IPS-NIHi7 (cell line): ENCODE data around the gene TSPAN9.

Experiments
- DNase-seq: peaks from one replicate; pipeline ENCODE4 v3.0.0; 2012; ENCODE audit warnings: mixed read lengths; ENCODE audit errors: extremely low spot score

Gene TSPAN9

DNA sequence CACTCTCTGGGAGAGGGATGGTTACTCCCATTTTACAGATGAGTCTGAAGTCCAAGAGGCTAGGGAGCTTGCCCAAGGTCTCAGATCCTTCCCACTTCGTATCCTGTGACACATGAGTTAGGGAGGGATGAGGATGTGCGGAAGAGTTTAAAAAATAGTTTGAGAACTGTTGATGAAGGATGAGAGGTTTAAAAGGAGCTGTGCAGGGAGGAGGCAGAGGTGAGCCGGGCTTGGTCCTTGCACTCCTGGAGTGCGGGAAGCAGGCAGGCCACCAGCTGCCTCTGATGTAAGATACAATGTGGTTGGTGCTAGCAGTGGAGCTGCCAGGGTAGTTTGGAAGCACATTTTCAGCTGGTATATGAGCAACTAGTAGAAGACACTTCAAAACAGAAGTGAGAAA is 46.5 kb downstream of the TSPAN9 start:
- DNase-seq = no peak

DNA sequence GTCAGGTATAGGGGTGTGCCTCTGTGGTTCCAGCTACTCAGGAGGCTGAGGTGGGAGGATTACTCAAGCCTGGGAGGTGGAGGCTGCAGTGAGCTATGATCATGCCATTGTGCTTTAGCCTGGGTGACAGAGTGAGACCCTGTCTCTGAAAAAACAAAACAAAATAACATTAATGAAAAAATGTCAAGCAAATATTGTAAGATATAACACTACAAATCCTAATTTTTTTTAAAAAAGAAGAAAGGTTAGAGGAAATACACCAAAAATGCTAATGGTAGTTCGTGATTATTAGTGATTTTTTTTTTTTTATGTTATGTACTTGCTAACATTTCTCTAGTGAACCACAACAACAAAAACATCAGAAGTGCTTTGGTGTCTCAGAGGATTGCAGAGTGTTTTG is 47.7 kb downstream of the TSPAN9 start:
- DNase-seq = no peak

DNA sequence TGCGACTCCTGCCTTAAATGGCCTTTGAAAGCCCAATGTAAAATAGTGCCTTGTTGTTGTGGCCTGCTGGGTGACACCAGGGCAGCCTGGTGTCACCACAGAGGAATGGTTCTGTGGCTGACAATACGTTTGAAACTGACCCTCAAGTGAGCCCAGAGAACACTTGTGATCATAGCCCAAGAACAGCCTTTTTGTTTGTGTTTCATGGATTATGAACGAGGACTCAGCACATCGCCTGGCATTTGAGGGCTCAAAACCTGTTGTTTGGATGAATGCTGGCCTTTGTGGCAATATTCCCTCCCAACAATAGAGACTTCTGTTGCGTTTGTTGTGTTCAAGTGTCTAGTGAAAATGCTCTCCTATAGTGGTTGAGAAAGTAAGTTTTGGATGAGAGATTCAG is 48.5 kb downstream of the TSPAN9 start:
- no peak for DNase-seq

DNA sequence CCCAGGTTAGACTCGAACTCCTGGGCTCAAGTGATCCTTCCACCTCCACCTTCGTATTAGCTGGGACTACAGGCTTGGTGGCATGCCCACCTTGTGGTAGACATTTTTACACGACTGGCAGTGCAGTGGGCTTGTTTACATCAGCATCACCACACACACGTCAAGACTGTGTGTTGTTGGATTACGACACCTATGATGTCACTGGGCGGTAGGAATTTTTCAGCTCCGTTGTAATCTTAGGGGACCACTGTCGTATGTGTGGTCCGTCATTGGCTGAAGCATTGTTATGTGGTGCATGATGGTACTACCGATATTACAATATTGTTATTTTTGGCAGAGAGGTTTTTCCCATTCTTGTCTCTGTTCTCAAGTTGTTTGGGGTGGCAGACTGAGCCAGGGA is 50.7 kb downstream of the TSPAN9 start:
- no peak for DNase-seq

DNA sequence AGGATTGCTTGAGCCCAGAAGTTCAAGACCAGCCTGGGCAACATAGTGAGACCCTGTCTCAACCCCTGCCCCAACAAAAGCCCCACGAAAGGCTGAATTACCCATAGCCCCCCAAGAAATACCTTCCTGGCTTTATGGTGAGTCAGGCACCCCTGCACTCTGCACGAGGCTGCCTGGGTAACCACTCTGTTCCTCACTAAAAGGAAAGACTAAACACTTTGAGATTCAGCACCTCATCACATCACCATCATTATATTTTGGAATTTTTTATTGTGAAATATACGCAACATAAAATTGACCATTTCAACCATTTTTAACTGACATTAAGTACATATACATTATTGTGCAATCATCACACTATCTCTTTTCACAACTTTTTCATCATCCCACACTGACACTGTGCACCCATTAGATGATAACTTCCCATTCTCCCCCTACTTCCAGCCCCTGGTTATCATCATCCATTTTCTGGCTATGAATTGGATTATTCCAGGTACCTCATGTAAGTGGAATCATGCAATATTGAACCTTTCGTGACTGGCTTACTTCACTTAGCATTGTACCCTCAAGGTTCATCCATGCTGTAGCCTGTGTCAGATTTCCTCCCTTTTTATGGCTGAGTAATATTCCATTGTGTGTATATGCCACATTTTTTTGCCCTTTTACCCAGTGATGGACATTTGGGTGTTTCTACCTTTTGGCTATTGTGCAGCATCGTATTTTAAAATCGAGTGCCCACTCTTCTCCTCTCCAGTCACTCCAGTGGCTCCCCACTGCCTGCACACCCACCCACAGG is 51.5 kb downstream of the TSPAN9 start:
- no peak for DNase-seq

DNA sequence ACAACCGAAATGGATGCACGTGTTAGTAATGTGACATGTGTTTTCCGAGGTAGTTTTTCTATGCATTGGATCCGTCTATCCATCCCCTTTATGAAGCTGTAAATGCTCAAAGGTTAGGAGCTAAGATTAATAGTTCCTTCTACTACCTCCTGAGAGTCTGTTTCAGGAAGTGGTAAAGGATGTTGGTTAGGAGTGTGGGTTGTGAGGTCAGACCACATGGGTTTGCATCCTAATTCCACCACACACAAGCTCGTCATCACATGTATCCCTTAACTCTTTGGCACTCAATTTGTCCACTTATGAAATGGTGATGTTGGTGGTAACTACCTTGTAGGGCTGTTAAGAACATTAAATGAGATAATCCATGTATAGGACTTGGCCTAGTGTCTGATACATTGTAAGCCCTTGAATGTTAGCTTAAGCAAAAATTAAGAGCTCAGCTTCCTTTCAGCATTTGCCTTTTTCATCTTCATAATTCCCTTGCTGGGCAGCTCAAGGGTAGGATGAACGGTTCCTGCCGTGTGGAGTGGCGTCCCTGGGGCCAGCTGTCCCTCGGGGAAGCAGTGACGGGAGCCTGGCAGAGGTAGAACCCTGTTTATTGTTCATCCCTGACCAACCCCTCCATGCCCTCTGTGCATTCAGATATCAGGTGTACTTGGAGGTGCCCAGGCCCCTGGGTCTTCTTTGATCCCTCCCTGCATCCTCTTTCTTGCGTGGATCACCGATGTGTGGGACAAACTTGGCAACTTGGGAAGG is 52.3 kb downstream of the TSPAN9 start:
- DNase-seq = no peak

DNA sequence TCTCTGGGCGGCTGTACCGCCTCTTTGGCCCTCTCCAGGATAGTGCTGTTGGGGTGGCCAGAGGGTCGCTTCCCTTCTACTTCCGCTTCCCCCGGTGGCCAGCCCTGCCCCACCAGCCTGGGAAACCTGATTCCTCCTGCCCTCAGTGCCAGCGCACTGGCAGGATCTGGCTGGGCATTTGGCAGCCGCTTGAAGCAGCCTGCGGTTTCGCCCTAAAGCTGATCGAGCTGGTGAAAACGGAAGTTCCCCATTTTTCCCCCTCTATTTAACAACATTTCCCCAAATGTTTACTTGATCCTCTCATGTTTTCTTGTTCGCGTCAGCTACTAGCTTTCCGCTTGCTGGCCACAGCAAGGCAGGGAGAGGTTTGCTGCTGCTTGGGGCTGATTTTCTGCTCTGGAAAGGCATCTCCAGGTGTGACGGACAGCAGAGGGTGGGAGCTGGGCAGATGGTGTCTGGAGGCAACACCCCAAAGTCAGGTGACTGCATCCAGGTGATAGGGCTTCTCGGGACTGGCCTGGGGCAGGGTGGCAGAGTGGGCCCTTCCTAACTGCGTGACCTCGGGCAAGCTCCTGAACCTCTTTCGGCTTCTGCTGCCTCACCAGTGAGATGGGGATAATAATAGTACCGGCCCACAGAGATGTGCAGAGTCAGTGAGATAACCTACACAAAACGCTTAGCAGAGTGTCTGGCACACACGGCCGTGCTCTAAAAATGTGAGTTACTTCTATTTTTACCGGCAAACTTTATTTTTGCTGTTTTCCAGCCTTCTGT is 53.1 kb downstream of the TSPAN9 start:
- no peak for DNase-seq

DNA sequence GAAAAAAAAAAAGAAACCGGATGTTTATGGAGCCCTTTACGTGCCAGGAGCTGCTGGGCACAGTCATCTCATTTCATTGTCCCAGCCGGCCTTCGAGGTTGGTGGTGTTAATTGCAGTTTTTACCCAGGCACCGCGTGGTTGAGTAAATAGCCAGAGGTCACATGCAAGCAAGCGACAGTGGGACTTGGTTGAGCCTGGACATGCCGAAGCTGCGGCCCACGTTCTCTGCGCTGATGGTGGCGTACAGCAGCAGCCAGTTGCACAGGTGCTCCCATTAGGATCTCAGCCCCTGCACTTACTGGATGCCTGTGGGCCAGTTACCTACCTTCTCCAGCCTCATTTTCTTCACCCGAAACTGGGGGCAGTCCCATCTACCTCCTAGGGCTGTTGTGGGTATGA is 54.0 kb downstream of the TSPAN9 start:
- no peak for DNase-seq

DNA sequence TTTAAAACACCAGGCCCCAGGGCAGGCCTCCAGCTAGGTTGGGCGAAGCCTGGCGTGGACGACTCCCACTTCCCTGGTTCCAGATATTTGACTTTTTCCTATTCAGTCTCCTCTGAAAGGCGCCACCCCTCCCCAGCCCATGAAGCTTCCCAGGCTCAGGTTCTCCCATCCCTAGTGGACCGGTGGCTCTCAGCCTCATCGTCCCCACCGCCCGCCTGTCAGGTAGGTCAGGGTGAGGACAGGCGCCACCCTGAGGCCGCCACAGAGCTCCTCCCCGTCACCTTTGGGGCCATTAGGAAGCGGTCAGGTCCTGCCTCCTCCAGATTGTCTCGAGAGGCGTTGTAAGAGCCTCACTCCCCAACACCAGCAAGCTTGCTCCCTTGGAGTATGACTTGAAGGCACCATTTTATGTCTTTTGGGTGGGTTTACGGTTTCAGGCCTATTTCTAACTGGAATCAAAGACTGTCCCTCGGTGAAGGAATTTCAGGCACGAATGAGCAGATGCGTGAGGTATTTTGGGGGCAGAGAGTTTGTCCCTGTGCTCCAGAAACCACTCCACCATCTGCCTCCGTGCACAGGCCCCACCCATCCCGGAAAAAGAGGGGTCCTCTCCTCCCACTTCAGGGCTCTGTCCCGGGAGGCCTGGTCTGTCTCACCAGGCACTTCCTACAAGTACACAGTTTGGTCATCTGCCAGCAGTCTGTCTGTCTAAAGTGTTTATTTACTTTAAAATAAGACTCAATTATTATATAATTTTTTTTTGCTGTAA is 55.6 kb downstream of the TSPAN9 start:
- DNase-seq = peak; percentile 74

DNA sequence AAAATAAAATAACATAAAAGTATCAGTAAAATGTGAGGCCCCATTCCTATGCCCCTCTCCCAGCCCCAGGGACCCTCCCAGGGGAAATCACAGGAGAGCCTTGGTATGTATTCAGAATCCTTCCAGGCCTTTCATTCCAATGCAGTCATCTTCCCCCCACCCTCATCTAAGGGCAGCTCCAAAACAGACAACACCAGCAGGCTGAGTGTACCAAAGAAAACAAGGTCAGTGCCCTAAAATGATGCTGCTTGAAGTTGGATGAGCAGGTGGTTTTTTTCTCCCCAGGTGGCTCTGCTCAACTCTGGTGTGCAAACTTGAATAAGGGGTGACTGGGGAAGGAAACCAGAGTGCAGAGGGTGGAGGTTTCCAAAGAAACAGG is 56.2 kb downstream of the TSPAN9 start:
- no peak for DNase-seq

DNA sequence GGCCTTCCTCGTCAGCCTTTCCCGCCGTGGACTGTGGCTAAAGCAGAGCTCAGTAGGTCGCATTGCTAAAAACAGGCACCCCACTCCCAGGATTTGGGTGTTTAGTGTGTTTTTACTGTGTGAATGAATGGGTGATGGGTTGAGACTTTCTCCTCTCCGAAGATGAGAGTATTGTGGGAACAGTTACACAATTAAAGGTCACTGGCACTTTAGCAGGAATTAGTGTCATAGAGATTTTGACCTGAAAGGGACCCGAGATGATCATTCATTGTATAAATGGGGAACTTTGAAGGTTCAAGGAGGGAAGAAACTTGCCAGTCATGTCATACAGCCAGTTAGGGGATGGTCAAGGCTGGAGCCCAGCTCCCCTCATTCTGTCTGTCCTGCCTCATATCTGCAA is 56.9 kb downstream of the TSPAN9 start:
- no peak for DNase-seq

DNA sequence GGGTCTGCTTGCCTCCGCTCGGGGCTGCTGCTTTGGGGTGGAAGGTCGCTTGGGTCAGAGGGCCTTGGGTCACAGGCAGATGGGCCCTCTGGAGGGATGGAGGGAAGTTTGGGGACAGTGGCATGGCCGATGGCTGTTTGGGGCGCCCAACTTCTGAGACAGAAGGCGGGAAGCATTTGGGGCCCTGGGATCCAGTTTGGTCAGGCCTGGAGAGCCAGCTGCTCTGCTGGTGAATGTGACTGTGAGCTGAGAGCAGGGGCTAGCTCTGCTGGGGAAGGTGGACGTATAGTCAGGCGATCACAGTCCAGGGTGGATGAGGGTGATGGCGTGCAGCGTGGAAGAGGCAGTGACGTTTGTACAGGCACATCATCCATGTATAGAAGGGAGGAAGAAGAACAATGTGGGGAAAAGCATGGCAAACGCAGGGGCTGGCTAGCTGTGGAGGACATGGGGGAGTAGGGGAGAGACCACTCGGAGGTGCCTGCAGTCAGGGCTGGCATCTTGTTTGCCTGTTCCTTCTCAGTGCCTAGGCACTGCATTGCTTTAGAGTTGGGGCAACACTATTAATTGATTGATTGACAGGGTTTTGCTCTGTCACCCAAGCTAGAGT is 57.5 kb downstream of the TSPAN9 start:
- DNase-seq = no peak

DNA sequence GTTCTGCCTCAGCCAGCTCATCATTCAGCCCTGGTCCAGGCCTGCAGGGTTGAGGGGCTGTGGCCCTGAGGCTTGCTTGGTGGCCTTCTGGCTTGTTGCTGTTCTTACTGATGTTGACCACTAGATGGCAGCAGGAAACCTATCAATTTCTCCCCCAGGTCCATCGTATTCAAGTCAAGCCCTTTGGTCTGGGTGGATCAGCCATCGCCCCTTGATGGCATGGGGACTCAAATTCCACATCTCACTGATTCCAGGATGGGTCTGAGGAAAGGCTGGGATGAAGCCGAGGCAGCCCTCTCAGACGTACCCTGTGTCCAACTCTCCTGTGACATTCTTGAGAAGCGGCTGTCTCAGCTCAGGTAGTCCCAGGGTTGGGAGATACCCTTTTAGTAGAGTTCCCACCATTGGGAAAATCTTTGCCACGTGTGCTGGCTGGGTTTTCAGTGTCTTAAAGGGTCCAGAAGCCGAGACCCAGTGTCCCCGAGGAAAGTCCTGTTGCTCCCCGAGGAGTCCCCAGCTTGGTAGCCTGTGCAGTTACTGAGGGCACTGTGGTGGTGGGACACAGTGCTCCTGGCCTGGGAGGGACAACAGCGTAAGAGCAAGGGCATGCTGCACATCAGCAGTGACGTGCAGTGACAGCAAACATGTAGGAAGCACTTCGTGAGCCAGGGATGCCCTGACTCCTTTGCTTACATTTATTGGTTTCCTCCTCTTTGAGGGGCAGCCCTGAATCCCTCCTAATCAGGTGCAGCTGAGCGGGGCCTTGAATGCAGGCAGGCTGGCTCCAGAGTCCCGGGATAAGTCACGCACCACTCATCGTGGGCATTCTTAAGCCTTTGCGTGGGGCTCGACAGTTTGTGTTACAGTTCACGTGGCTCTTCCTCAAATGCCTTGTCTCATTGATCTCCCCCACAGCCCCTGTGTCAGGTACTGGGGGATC is 58.6 kb downstream of the TSPAN9 start:
- DNase-seq = peak; percentile 91

DNA sequence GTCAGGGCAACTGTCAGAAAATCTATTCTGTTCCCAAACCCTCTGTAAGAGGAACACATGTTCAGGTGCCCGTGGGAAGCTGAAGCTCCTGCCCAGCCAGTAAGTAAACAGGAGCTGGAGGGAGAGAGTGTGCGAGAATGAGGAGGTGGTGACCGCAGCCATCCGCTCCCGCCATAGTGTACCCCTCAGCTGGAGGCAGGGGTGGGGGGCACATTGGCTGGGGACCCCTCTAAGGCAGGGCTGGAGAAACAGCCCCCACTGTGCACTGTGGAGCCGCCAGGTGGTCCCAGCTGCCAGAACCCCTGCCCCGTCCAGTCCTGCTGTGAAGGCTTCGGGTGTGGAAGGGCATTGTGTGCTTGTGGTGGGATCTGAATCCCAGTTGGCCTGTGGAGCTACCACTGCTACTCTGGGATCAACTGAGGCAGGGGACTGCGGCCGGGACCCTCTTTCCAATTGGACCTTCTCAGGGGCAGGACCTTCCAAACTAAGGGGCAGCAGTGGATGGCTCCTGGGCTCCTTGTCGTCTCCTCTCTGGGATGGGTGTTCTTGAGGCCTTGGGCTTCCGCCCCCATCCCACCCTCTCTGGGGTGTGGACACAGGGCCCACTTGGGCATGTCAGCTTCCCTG is 59.6 kb downstream of the TSPAN9 start:
- no peak for DNase-seq

DNA sequence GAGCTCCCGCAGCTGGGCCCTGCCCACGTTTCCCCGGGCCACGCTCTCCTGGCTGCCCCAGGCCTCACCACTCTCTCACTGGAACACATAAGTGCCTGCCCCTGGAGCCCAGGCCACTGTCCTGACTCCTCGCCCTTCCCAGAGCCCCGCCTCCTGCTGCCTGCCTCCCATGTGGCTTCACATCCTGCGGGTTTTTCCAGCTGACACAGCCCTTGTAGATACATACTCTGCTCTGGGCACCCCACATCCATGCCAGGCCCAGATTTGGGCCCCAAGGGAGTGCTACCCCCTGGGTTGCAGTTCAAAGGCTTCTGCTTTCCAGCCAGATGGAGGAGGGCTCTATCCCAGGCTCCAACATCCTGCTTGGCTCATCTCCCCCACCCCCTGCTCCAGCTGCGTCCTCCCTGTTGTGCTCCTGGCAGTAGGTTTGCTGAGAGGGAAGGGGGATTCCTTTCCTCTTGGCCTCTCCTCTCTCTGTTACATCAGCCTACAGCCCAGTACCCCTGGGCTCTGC is 60.1 kb downstream of the TSPAN9 start:
- DNase-seq = peak; percentile 56

DNA sequence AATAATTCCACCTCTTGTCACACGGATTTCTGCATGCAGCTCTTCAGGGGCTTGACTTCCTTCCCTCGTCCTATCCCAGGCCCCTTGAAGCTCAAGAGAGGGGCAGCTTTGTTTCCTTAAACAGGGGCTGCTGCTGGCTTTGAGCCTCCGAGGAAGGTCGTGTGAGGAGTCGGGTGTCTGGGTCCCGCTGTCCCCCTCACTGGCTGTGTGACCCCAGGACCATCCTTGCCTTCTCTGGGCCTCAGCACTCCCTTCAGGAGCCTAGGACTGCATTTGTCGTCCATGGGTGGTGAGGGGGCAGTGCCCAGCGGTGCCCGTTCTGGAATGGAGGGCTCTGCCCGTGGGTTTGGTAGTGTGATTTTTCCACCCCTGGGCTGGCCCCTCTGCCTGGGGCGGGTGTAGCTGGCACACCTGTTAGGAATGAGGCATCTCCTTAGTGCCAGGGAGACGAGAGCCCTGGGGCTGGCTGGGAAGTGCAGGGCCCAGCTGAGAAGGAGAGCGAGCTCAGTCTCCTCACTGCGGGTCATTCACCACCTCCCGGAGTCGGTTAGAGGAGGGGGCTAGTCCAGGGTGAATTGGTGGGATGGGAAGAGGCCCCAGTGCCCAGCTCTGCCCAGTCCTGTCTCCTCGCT is 60.8 kb downstream of the TSPAN9 start:
- DNase-seq = no peak

DNA sequence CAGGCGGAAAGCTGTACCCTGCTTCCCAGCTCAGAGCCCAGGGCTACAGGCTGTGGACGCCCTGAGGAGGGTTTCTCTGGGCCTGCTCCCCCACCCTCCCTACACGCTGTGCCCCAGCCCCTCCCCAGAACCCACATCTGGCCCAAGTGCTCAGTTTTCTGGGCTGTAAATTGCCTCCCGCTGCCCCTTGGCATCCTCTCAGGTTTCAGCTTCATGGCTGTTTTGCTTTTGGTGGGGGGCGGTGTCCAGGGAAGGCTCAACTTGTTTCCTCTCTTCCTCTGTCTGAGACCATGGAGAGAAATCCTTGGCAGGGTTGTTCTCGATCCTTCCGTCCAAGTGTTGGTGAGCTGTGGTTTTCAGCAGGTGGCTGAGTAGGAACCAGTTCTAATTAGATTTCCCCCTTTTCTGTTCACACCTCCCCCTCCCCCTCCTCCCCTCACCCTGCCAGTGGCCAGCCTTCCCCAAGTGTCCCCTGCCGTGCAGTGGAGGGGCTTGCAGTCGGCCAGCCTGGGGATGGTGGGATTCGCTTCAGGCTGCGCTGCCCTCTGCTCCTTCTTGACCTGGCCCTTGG is 61.8 kb downstream of the TSPAN9 start:
- no peak for DNase-seq

DNA sequence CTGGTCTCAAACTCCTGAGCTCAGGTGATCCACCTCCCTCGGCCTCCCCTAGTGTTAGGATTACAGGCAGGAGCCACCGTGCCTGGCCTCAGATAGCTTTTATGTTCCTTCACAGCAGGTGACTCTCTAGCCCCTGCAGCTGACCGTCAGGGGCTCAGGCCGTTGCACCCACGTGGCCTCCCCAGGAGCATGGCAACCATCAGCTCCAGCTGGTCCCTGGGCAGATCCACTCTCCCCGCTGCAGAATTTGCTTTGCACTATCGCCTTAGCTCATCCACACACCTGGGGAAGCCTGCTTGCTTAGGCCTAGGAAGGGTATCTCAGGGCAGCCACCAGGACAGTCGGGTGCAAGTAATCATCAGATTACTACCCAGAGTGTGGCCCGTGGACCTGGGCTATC is 62.6 kb downstream of the TSPAN9 start:
- DNase-seq = no peak

DNA sequence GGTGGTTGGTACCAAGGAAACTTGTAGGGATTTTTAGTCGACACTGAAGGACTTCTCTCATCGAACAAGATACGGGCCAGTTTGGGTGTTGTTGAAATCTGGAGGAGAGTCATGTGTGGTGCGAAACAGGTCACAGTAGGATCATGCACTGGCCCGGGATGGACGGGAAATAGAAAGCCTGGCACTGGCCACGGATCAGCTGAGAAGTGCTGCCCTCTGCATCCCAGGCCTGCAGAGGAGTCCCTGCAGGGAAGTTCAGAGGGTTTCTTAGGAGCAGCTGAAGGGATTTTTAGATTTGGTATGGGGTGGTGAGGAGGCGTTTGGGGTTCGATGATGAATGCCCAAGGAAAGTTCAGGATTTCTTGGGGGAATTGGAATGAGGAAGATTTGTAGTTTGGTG is 63.1 kb downstream of the TSPAN9 start:
- no peak for DNase-seq
